ENCODE results near the gene PGD.
"Not testable (repeated sequence)": the region's sequence is repeated elsewhere in the genome, so short reads cannot be mapped to it uniquely, and the experiment has no call there.

Gene PGD

GRCh38 chr1:10438677-10439163 lies 39.9 kb downstream of the PGD start:
- no peak for DNase-seq

- DNase-seq = no peak
Measured at GRCh38 chr1:10440305-10440704, 41.4 kb downstream of the PGD start.

DNA sequence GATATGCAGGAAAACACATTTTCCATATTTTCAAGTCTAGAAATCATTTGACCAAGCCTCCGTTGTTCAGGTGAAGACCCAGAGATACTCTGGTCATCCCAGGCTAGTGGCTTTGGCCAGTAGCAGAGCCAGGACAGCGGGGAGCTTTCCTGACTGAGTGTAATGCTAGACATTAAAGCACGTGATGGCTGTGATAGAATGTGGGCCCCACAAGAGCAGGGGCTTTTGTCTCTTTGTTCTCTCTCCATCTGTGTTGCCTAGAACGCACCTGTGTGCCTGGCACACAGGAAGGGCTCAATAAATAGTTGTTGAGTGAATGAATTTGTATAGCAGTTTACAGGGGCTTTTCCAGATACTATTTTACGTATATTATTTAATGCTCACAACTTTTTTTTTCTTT lies 41.9 kb downstream of the PGD start:
- DNase-seq = no peak

DNA sequence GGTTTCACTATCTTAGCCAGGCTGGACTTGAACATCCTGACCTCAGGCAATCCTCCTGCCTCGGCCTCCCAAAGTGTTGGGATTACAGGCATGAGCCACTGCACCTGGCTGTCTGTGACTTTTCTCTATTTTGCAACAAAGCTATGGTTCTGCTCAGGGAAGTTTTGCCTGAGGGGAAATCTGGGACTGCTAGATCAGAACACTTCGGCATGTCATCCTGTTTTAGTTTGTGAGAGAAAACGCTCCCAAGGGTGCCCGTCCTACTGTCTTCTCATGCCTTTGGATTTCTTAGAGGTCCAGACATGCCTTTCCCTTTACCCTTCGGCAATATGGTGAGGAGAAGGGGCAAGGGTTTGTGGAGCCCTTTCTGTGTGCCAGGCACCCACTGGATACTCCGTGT lies 45.4 kb downstream of the PGD start:
- DNase-seq = no peak

GRCh38 chr1:10444795-10445397 lies 46.0 kb downstream of the PGD start:
- no peak for DNase-seq

- DNase-seq = no peak
Measured at GRCh38 chr1:10446790-10447422, 48.0 kb downstream of the PGD start.

DNA sequence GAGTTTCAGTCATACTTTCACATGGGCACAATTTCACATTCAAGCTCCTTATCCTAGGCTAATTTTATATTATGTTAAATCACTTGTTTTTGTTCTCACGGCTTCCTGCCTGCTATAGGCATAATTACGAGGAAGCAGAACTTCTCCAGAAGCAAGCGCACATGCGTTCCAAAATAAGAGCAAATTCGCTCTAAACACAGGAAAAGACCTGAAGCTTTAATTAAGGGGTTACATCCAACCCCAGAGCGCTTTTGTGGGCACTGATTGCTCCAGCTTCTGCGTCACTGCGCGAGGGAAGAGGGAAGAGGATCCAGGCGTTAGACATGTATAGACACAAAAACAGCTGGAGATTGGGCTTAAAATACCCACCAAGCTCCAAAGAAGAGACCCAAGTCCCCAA lies 50.9 kb downstream of the PGD start, which contains the start of gene CORT:
Gene CORT, plus strand, starts transcription at position 281 of the 400 bp plus-strand sequence. CDS start 193 bp downstream, outside the sequence.
- no peak for DNase-seq

DNA sequence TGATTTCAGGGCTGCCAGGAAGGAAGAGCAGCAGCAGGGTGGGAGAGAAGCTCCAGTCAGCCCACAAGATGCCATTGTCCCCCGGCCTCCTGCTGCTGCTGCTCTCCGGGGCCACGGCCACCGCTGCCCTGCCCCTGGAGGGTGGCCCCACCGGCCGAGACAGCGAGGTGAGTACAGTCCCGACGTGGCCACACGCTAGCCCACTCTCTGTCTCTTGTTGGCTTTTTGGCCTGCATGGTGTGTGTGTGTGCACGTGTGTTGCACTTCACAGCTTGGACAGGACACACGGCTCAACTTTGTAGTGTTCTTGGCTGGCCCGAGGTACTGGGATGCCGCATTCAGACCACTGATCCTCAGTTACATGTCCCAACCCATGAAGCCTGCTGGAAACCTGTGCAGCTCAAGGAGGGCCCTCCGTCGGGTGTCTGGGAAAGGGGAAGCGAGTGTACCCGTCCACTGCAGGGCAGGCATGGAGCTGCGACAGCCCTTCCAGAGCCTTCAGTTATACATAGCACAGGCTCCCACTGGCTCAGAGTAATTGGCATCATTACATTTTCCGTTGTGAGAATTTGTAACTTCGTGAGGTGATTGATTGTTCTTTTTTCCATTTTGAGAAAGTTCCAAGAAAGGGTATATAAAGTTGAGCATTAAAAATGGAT lies 51.4 kb downstream of the PGD start:
- DNase-seq = no peak

GRCh38 chr1:10450836-10451235 lies 52.0 kb downstream of the PGD start:
- DNase-seq = no peak

GRCh38 chr1:10451287-10451686 lies 52.4 kb downstream of the PGD start:
- DNase-seq = no peak

DNA sequence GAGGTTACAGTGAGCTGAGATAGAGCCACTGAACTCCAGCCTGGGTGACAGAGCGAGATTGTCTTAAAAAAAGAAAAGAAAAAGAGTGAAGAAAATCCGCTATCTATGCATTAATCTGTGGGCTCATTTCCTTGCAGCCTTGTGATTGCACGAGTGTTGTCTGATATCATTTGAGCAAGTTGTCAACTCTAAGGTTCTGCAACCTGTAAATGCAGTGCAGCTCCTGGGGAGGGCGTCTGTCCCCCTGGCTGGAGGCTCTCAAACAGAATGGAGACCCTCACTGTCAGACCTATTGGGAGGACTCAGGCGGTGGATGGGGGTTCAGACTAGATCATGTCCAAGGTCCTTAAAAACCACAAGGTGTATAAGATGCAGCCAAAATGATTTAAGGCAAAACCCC lies 57.2 kb downstream of the PGD start:
- DNase-seq = no peak

DNA sequence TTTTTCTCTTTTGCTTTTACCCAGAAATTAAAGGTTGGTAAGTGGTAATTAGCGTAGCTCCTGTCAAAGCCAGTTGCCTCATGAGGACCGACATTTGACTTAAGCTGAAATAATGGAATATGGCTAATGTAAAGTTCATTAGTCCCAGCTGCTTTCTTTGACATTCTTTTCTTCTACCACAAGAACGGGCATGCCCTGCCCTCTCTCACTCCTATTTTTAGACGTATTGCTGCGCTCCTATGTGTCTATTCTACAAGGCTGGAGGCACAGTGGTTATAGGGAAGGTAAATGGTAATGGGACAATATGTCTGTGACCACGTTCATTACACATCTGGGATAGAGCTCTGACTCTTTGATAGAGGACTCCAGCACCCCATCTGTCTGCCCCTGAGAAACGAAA lies 57.8 kb downstream of the PGD start:
- DNase-seq = no peak

DNA sequence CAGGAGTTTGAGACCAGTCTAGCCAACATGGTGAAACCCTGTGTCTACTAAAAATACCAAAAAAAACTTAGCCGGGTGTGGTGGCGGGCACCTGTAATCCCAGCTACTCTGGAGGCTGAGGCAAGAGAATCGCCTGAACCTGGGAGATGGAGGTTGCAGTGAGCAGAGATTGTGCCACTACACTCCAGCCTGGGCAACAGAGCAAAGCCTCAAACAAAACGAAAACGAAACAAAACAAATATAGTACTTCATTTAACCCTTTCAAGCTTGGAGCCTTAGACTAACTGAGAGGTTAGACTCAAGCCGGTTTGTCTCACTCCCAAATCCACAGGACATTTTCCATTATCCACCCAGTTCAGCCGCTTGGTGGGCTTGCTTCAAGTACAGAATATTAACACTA lies 58.6 kb downstream of the PGD start:
- not testable (repeated sequence) for DNase-seq

DNA sequence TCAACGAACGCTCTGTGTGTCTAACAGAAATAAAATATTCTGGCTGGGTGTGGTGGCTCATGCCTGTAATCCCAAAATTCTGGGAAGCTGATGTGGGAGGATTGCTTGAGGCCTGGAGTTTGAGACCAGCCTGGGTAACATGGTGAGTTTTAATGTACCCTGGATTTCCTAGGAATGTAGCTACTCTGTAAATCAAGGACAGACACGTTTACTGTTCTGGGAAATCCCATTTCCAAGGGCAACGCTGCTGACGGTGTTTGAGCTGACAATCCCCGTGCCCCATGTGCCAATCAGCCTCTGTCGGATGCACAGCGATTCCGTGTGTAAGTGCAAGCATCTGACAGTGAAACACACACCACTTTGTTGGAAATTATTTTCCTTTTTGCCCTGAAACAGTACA lies 59.0 kb downstream of the PGD start:
- DNase-seq = no peak

GRCh38 chr1:10459184-10459583 lies 60.3 kb downstream of the PGD start:
- DNase-seq = no peak

GRCh38 chr1:10467078-10467477 lies 68.2 kb downstream of the PGD start:
- DNase-seq = no peak

DNA sequence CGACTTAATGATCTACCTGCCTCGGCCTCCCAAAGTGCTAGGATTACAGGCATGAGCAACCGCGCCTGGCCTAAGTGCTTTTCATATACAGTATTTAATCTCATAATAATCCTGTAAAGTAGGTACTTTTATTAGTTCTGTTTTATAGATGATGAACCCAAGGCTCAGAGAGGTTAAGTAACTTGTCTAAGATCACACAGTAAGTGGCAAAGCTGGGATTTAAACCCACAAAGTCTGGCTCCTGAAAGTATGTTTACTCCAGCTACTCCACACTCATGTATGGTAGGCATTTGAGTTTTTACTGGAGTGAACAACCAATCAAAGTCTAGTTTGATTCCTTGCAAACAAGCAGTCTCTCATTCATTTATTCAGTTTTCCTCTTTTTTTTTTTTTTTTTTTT lies 71.2 kb downstream of the PGD start:
- DNase-seq = no peak

Data from activated CD4-positive, alpha-beta T cell treated with anti-CD3 and anti-CD28 coated beads, Interleukin-2, amount 50 U/mL, for 48 hours (primary cell).